NCI-H1092 treated with DMSO at 0.1 percent for 48 hours (cell line): Measurements from ENCODE around the gene KATNAL2.

Experiments
- DNase-seq: peaks from one replicate; lab custom pipeline; 2025; lab: John Stamatoyannopoulos, UW

KATNAL2 gene, protein sequence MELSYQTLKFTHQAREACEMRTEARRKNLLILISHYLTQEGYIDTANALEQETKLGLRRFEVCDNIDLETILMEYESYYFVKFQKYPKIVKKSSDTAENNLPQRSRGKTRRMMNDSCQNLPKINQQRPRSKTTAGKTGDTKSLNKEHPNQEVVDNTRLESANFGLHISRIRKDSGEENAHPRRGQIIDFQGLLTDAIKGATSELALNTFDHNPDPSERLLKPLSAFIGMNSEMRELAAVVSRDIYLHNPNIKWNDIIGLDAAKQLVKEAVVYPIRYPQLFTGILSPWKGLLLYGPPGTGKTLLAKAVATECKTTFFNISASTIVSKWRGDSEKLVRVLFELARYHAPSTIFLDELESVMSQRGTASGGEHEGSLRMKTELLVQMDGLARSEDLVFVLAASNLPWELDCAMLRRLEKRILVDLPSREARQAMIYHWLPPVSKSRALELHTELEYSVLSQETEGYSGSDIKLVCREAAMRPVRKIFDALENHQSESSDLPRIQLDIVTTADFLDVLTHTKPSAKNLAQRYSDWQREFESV

GRCh38 chr18:46917108-46917802, at the start of gene KATNAL2, which contains the start of gene PIAS2:
KATNAL2 (plus strand) TSS chr18:46917602; CDS start chr18:46946873, 29,271 bp downstream.
PIAS2 (minus strand) TSS chr18:46917507; CDS start chr18:46917345, 162 bp downstream.
- DNase-seq: peak; percentile 92

DNA sequence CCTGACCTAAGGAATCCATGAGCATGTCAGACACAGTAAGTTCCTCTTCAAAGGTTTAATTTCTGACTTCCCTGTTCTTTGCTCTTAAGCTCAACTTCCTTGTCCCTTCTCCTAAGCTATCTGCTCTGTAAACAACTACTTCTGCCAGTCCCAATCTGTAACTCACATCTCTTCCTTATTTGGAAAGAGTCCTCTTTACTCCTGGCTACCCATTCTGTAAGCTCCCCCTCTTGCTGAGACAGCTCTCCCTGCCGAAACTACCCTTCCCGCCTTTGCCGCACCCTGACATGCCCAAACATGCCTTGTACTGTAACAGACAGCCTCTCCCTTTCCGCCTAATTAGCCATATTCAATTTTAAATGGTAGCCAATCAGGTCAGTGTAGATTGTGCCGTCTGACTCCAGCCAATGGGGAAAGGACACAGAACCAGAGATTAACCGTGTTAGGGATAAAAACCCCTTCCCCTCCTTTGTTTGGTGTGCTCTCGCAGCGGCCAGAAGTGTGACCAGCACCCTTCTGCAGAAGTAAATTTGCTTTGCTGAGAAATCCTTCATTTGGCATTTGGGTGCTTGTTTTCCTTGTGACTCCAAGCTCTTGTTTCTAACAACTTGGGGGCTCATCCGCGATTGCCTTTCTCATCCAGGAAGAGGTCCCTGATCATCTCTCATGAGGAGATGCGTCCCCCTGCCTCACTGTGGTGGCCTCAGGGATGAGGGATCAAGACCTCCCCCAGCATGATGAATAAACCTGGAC, 49.1 kb upstream of the KATNAL2 start:
- no peak for DNase-seq

- DNase-seq: no peak
Measured at GRCh38 chr18:46877329-46877987, 39.9 kb upstream of the KATNAL2 start.

- DNase-seq: no peak
Measured at GRCh38 chr18:46883180-46883579, 34.2 kb upstream of the KATNAL2 start.

DNA sequence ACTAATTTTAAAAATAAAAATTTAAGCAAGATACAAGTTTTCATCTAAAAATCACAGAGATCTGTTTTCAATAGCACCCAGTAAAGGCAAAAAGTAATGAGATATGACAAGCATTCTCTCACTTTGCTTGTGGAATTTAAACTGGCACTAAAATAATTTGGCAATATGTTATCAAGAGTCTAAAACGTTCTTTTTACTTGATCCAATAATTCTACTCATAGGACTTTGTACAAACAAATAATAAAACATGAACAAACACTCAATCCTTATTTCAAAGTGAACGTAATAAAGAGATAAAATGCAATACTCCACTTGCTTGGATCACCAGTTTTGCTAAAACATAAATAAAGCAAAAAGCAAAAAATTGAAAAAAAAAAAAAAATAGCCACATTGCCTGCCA, 30.5 kb upstream of the KATNAL2 start:
- no peak for DNase-seq

- DNase-seq: no peak
Measured at GRCh38 chr18:46888965-46889364, 28.4 kb upstream of the KATNAL2 start.

DNA sequence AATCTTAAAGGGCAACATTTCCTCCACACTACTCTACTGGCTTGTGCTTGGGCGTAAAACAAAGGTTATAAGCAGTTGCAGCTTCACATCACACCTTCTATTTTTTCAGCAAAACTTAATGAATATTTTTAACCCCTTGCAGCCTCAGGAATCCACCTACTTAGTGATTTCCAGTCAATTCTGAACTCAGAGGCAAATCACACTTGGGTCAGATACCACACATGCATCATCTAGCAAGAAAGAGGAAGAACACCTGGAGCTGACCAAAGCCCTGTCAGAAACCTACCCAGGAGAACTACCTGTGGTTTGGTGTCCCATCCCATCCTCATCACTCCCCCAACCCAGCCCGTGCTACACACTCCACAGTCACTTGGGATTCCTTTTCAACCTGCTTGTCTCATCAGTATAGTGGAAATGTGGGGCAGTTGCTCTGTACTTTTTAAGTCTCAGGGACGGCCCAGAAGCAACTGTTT, 25.6 kb upstream of the KATNAL2 start:
- DNase-seq: no peak

GRCh38 chr18:46892842-46893241, 24.6 kb upstream of the KATNAL2 start:
- DNase-seq: no peak

GRCh38 chr18:46893360-46893759, 24.0 kb upstream of the KATNAL2 start:
- no peak for DNase-seq

DNA sequence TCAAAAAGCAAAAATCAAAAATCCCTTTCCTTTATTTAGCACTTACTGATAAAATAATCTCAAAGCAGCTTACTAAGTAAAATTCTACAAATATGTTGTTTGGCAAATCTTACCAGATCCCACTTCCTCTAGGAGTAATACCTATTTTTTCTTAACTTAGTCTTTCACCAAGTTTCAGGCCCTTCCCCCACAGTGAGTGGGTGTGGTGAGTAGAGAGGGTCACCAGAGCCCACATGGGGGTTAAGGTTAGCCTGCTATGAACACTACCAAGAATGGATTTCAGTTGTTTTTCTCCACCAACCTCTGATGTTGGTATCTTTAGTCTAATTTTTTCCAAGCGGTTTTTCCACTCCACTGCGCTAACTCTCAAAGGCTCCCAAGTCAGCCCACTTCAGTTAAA, 23.3 kb upstream of the KATNAL2 start:
- no peak for DNase-seq

GRCh38 chr18:46899274-46899948, 18.0 kb upstream of the KATNAL2 start:
- no peak for DNase-seq

- no peak for DNase-seq
Measured at GRCh38 chr18:46903406-46903805, 14.0 kb upstream of the KATNAL2 start.

DNA sequence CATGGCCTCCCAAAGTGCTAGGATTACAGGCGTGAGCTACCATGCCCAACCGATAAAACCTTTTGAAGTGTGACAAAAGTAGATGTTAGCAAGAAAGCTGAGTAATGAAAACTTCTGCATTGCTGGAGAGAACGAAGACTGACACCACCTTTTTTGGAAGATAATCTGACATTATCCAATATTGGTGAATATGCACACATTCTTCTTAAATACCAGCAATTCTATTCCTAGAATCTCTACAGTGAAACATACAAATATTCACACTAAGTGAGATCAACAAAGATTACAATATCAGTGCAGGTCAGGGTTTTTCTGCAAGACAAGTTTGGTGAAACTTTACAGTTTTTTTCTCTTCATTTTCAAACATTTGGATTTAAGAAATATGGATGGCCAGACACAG, 7.9 kb upstream of the KATNAL2 start:
- DNase-seq: no peak

- DNase-seq: no peak
Measured at GRCh38 chr18:46910856-46911255, 6.5 kb upstream of the KATNAL2 start.

DNA sequence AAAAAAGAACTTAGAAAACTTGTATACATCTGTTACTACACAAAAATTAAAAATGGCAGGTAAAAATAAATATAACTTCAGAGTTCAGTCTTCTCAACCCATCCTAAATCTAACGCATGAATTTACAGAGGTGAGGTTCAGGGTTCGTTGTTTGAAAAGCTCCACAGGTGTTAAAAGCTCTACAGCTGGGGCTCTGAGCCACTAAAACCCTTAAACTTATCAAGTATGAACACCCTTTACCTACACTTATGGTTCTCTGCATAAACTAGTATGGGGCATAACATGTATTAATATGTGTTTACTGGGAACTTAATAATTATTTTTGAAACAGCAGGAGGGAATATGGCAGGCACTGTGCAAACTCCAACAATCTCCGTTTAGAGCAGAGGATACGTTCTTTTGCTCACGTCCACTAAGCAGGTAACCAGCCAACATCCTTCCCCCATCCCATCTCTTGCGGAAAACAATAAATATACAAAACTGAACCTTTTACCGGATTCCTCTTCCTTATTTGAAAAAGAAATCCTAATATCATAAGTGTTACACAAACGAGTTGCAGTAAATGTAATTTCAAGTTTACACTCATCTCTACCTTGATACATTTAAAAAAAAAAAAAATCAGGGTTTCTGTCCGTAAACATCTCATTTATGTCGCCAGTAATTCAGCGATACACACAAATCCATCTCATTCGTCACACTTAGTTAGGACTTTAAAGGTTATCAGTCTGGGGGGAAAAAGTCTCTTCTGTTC, 1.4 kb upstream of the KATNAL2 start:
- DNase-seq: peak; percentile 9

GRCh38 chr18:46916551-46917107, 773 bp upstream of the KATNAL2 start:
- peak; percentile 55 for DNase-seq

GRCh38 chr18:46917803-46918600, 600 bp downstream of the KATNAL2 start:
- peak; percentile 55 for DNase-seq

- no peak for DNase-seq
Measured at GRCh38 chr18:46920067-46920466, 2.7 kb downstream of the KATNAL2 start.

DNA sequence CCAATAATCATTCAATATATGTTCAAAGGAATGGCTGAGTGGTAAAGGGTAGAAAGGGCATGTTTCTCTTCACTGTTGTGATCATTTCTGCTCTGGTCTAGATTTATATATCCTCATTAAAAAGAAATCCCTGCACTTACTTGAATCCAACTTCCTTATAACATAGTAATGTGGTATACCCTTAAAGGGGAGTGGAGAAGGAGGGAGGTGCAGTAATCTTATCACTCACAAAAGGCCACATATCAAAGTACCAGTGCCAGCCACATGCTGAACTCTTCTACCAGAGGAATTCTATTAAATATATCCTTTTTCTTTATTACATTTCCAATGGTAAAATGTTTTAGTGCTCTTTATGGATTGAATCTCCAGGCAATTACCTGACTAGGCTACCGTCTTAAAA, 3.3 kb downstream of the KATNAL2 start:
- DNase-seq: no peak
